ENCODE measurements around the gene LYST.

- TF ChIP-seq, protein P1, sequence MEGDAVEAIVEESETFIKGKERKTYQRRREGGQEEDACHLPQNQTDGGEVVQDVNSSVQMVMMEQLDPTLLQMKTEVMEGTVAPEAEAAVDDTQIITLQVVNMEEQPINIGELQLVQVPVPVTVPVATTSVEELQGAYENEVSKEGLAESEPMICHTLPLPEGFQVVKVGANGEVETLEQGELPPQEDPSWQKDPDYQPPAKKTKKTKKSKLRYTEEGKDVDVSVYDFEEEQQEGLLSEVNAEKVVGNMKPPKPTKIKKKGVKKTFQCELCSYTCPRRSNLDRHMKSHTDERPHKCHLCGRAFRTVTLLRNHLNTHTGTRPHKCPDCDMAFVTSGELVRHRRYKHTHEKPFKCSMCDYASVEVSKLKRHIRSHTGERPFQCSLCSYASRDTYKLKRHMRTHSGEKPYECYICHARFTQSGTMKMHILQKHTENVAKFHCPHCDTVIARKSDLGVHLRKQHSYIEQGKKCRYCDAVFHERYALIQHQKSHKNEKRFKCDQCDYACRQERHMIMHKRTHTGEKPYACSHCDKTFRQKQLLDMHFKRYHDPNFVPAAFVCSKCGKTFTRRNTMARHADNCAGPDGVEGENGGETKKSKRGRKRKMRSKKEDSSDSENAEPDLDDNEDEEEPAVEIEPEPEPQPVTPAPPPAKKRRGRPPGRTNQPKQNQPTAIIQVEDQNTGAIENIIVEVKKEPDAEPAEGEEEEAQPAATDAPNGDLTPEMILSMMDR (optimal IDR thresholded peaks at IDR 0.05 in 1 of 3, IDR thresholded peaks at IDR 0.05 in 1 of 3, conservative IDR thresholded peaks at IDR 0.05 in 1 of 3; ENCODE audit: extremely low read depth in 1 of 3, insufficient read depth in 2 of 3, low read length in 3 of 3), result no peak
- TF ChIP-seq EZH2 (IDR thresholded peaks at IDR 0.05; ENCODE audit: low read length), result no peak
Observed at GRCh38 chr1:235858766-235859165, 7.9 kb downstream of the LYST start.
